Measurements from ENCODE around the gene GMNN. TPM values are rescaled to one million over a fixed set of nuclear protein-coding genes. Genes with fewer than 3 reads are reported as not detected.

Gene GMNN
- total RNA-seq, 1 donor from 2014 or later = 11.1 TPM

DNA sequence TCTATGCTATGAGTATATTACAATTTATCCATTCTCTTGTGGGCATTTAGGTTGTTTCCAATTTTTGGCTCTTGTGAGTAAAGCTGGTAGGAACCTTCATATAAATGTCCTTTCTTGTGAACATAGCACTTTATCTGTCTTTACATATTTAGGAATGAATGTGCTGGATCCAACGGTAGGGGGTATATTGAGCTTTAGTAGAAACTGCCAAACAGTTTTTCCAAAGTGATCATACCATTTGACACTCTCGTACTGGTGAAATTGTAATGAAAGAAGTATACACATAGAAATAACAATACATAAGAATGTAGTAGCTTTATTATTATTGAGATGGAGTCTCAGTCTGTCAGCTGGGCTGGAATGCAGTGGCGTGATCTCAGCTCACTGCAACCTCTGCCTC is 54.9 kb downstream of the GMNN start:
- Histone ChIP-seq H3K9me3 (no peaks in the 10 kb centered on the region), H3K36me3 (peaks cover 44% of the 10 kb centered on the region), H3K27ac (no peak overlapping the region), H3K4me3 (no peak overlapping the region), H3K27me3 (ENCODE audit: low read depth) (no peaks in the 10 kb centered on the region), H3K4me1 (no peaks in the 10 kb centered on the region)
- DNase-seq (no peak), ATAC-seq (no peak)
- intact Hi-C loops (cut with DNase I) = no loop called here
- TF ChIP-seq, protein P1, sequence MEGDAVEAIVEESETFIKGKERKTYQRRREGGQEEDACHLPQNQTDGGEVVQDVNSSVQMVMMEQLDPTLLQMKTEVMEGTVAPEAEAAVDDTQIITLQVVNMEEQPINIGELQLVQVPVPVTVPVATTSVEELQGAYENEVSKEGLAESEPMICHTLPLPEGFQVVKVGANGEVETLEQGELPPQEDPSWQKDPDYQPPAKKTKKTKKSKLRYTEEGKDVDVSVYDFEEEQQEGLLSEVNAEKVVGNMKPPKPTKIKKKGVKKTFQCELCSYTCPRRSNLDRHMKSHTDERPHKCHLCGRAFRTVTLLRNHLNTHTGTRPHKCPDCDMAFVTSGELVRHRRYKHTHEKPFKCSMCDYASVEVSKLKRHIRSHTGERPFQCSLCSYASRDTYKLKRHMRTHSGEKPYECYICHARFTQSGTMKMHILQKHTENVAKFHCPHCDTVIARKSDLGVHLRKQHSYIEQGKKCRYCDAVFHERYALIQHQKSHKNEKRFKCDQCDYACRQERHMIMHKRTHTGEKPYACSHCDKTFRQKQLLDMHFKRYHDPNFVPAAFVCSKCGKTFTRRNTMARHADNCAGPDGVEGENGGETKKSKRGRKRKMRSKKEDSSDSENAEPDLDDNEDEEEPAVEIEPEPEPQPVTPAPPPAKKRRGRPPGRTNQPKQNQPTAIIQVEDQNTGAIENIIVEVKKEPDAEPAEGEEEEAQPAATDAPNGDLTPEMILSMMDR (IDR thresholded peaks at IDR 0.05) = no peak

DNA sequence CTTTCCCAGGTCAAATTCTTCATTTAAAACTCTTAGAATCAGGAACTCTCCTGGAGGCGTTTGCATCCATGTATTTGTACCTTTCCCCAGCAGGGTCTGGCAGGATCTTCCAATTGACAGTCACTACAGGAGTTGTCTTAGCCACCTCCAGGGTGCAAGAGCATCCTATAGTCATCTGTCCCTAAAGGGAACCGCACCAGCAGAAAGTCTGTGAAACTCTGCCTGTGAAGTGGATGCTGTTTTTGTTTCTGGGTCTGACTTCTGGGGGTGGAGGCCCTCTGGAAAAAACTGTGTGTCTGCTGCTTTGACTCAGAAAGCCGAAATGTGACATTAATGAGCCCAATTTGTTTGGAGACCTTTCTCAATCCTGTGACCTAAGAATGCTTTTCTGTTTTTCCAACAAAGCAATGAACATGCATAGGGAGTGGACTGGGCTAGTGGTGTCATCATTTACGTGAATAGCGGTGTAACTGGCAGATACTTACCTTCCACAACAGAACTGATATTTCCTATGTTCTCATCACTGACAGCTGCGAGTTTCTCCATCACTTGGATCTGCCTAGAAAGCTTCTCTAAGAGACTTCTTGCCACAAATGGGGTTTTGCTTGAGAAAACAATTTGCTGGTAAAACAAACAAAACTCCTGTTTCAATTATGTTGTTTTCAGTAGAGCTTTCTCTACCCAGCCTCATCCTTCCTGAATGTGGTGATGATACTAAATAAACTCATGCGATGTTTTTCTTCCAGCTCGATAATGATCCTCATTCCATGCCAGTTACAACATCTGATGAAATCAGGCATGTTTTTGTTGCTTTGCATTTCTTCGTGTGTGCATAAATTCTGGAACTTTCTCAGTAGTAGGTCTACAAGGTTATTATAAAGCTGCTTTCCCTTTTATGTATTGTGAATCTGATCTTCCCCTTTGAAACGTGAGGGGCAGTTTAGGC is 57.3 kb downstream of the GMNN start:
- Histone ChIP-seq H3K36me3 (peaks cover 48% of the 10 kb centered on the region), H3K27me3 (ENCODE audit: low read depth) (no peaks in the 10 kb centered on the region), H3K4me1 (peaks cover 6% of the 10 kb centered on the region), H3K9me3 (no peaks in the 10 kb centered on the region), H3K27ac (no peak overlapping the region), H3K4me3 (no peak overlapping the region)
- TF ChIP-seq, protein P1 (IDR thresholded peaks at IDR 0.05) = no peak
- DNase-seq (no peak), ATAC-seq (no peak)
- intact Hi-C loops (cut with DNase I) = no loop called here

DNA sequence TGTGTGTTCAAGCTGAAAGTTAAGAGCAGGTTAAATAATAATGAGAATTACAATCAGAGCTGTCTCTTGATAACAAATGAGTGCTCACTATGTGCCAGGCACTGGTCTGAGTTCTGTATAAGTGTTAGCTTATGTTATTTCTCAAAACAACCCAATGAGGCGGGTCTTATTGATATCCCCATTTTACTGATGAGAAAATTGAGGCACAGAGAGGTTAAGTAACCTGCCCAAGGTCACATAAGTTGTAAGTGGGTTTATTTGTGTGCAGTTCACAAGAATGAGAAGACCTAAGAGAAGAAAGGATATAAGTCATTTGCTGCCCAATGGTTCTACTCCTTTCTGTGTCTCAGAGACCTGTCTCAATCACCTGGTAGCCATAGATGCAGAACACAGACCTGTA is 58.1 kb downstream of the GMNN start:
- Histone ChIP-seq H3K36me3 (peaks cover 40% of the 10 kb centered on the region), H3K9me3 (no peaks in the 10 kb centered on the region), H3K27ac (no peak overlapping the region), H3K4me1 (peaks cover 6% of the 10 kb centered on the region), H3K27me3 (ENCODE audit: low read depth) (no peaks in the 10 kb centered on the region), H3K4me3 (no peak overlapping the region)
- intact Hi-C loops (cut with DNase I) = no loop called here
- TF ChIP-seq, protein P1 (IDR thresholded peaks at IDR 0.05) = no peak
- DNase-seq (no peak), ATAC-seq (no peak)

DNA sequence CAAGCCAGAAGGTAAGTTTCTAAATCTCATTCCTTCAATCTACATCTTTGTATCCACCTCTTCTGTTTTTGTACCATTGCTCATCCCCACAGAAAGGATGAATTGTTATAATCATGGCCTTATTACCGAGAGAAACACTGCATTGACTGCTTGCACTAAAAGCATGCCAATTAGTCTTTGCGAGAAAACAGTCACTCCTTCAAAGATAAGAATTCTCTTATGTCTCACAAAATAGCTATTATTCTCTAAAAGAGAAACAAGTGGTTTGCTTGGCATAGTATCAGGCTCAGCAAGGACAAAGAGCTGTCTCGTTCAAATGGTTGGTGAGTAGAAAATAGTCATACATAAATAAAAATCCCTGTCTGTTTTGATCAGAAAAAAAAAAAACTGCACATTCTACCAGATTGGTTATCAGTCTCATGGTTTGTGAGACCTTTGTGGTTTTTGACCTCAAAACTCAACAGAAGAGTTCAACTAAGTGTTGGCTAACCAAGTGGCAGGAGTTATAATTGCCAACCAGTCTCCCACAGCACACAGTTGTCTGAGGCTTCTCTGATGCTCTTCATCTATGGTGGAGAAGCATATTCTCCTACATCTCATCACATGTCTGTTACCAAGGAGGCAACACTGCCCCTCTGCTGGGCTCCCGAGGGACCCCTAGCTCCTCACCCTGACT is 59.1 kb downstream of the GMNN start:
- Histone ChIP-seq H3K9me3 (no peaks in the 10 kb centered on the region), H3K27ac (no peak overlapping the region), H3K36me3 (peaks cover 33% of the 10 kb centered on the region), H3K4me1 (peaks cover 6% of the 10 kb centered on the region), H3K27me3 (ENCODE audit: low read depth) (no peaks in the 10 kb centered on the region), H3K4me3 (no peak overlapping the region)
- intact Hi-C loops (cut with DNase I) = no loop called here
- ATAC-seq = peak in 1 of 2 donors; percentile 29
- TF ChIP-seq, protein P1 (IDR thresholded peaks at IDR 0.05) = no peak
- DNase-seq = no peak

Other genes starting within 250 kb of the GMNN start
- gene KIAA0319, start 128.7 kb upstream of the GMNN start, total RNA-seq = 1.6 TPM
- 43.6 TPM for gene TDP2, start 108.0 kb upstream of the GMNN start, total RNA-seq
- gene ACOT13, start 107.9 kb upstream of the GMNN start, total RNA-seq = 24.6 TPM
- 123 TPM for gene C6orf62, start 55.8 kb upstream of the GMNN start, total RNA-seq
- gene ARMH2, start 24.0 kb downstream of the GMNN start, total RNA-seq = 0.68 TPM
- 38.0 TPM for gene RIPOR2, start 161.0 kb downstream of the GMNN start, total RNA-seq

Data from lower lobe of right lung (tissue), 2 donors.